Endothelial cell of umbilical vein (primary cell): Measurements from ENCODE around the gene CCR5AS.

Experiments used
- BruUV-seq: library from RNA; stranded (reverse); fragments of 400-500 nt; replicated peaks from 2 replicates; lab custom pipeline; 2021; lab: Mats Ljungman, UMichigan
- CTCF ChIA-PET: fragments of 300-600, 350-600 bp; sonication (Branson Sonifier 250); formaldehyde crosslinking; loops from one replicate; lab custom pipeline; 2021; ENCODE audit warnings: antibody characterized with exemption, inconsistent platforms; lab: Charles Lee
- POLR2A ChIA-PET: fragments of 300-600, 350-600 bp; sonication (Branson Sonifier 250); formaldehyde crosslinking; loops from one replicate; lab custom pipeline; 2021; ENCODE audit warnings: antibody characterized with exemption, inconsistent platforms; lab: Charles Lee
- DNase-seq: peaks from one replicate; pipeline ENCODE4 v3.0.0-alpha.2; 2011; ENCODE audit warnings: low read depth, low spot score
- FAIRE-seq: peaks from 2 replicates; lab custom pipeline; 2011; peaks lifted over from hg19 to GRCh38; lab: Jason Lieb, UNC
- H2AFZ ChIP-seq: 2 replicates; pipeline ENCODE4 v1.6.0; 2012; ENCODE audit warnings: low read depth, low read length, control low read depth, inconsistent platforms
- H3K27ac ChIP-seq: 2 replicates; pipeline ENCODE4 v1.5.1; 2011; ENCODE audit warnings: low read depth, mild to moderate bottlenecking, control low read depth, low read length, moderate library complexity; ENCODE audit not compliant: insufficient read depth
- H3K27me3 ChIP-seq, 2 experiments: 2 replicates each; pipeline versions ENCODE4 v1.6.0 to v1.6.1; 2011; ENCODE audit warnings: low read length in 2 of 2, mixed read lengths in 1 of 2; ENCODE audit not compliant: control insufficient read depth in 2 of 2, insufficient read depth in 2 of 2
- H3K36me3 ChIP-seq, 2 experiments: 2 replicates in 1 of 2; 3 replicates in 1 of 2; pipeline ENCODE4 v1.5.1; 2011; ENCODE audit warnings: low read length in 2 of 2, mild to moderate bottlenecking in 1 of 2, moderate library complexity in 1 of 2; ENCODE audit not compliant: control insufficient read depth in 2 of 2, insufficient read depth in 2 of 2; ENCODE audit errors: extremely low read depth in 1 of 2
- H3K4me1 ChIP-seq: 3 replicates; pipeline ENCODE4 v1.5.1; 2011; ENCODE audit warnings: mild to moderate bottlenecking, low read length; ENCODE audit not compliant: control insufficient read depth, insufficient read depth; ENCODE audit errors: extremely low read depth
- H3K4me2 ChIP-seq: 2 replicates; pipeline ENCODE4 v1.6.1; 2011; ENCODE audit warnings: low read length, control low read depth, mixed read lengths; ENCODE audit not compliant: insufficient read depth
- H3K4me3 ChIP-seq, 3 experiments: fragments of 200-600 bp in 1 of 3; sonication (generic), shearing (Covaris generic) in 1 of 3; replicated peaks in 1 of 3; 2 replicates each; pipeline ENCODE4 v1.5.1; 2011 to 2016; ENCODE audit warnings: control low read depth in 3 of 3, low read length in 3 of 3, mild to moderate bottlenecking in 2 of 3, inconsistent platforms in 1 of 3, low read depth in 1 of 3, moderate library complexity in 1 of 3; ENCODE audit not compliant: insufficient read depth in 1 of 3
- H3K79me2 ChIP-seq: 2 replicates; pipeline ENCODE4 v1.6.0; 2012; ENCODE audit warnings: low read length, inconsistent platforms; ENCODE audit not compliant: control insufficient read depth, insufficient read depth
- H3K9ac ChIP-seq: replicated peaks from 2 replicates; pipeline ENCODE3; 2011; ENCODE audit warnings: low read length, control low read depth; ENCODE audit not compliant: insufficient read depth; ENCODE audit errors: extremely low read depth
- H3K9me1 ChIP-seq: replicated peaks from 3 replicates; pipeline ENCODE4 v1.6.0; 2011; ENCODE audit warnings: mild to moderate bottlenecking, low read length; ENCODE audit not compliant: control insufficient read depth, insufficient read depth; ENCODE audit errors: extremely low read depth
- H3K9me3 ChIP-seq: replicated peaks from 2 replicates; pipeline ENCODE4 v1.5.1; 2012; ENCODE audit warnings: low read length, inconsistent platforms; ENCODE audit not compliant: control insufficient read depth, insufficient read depth
- H4K20me1 ChIP-seq: replicated peaks from 2 replicates; pipeline ENCODE3; 2011; ENCODE audit warnings: mild to moderate bottlenecking, low read length; ENCODE audit not compliant: control insufficient read depth, insufficient read depth; ENCODE audit errors: extremely low read depth
- EZH2 ChIP-seq: IDR thresholded peaks from 2 replicates; pipeline ENCODE4 v1.6.1; 2012; ENCODE audit warnings: borderline replicate concordance, low read depth, mild to moderate bottlenecking, moderate library complexity, low read length, inconsistent platforms; ENCODE audit not compliant: severe bottlenecking
- FOS ChIP-seq: IDR thresholded peaks from 2 replicates; pipeline ENCODE4 v1.6.1; 2011; ENCODE audit warnings: mild to moderate bottlenecking, low read length, moderate library complexity, borderline replicate concordance; ENCODE audit not compliant: insufficient read depth
- GATA2 ChIP-seq: IDR thresholded peaks from 2 replicates; pipeline ENCODE4 v1.7.0; 2011; ENCODE audit warnings: low read depth, mild to moderate bottlenecking, moderate library complexity, mixed read lengths, low read length; ENCODE audit not compliant: insufficient read length, insufficient read depth
- JUN ChIP-seq: IDR thresholded peaks from 2 replicates; pipeline ENCODE4 v1.6.1; 2011; ENCODE audit warnings: borderline replicate concordance, low read depth; ENCODE audit not compliant: insufficient read length, insufficient read depth
- MYC ChIP-seq: IDR thresholded peaks from one replicate; pipeline ENCODE4 v1.6.1; 2011; ENCODE audit warnings: mild to moderate bottlenecking, low read depth, low read length
- POLR2A ChIP-seq: IDR thresholded peaks from 2 replicates; pipeline ENCODE4 v1.6.1; 2012; ENCODE audit warnings: low read depth, mild to moderate bottlenecking, control low read depth, low read length
- POLR2AphosphoS5 ChIP-seq: IDR thresholded peaks from 2 replicates; pipeline ENCODE4 v1.6.1; 2012; ENCODE audit warnings: low read depth, mild to moderate bottlenecking, control low read depth, low read length, moderate library complexity; ENCODE audit not compliant: insufficient read depth
- dilution Hi-C: fragments of 300-500 bp; cut with MboI; formaldehyde crosslinking; loops from one replicate; pipeline ENCODE4 v1.15.0; 2019; ENCODE audit warnings: low sequenced_read_pairs; ENCODE audit not compliant: extremely low pct_ligation_motif_present
- intact Hi-C: fragments of 100-400 bp; cut with micrococcal nuclease; formaldehyde crosslinking; loops from one replicate; pipeline ENCODE4 v1.10.0; 2022
- TF ChIP-seq, protein P1 (sequence below): IDR thresholded peaks from 2 replicates; pipeline ENCODE4 v1.6.1; 2011; ENCODE audit not compliant: insufficient read depth, insufficient read length
- TF ChIP-seq, protein P2 (sequence below), 2 donors: IDR thresholded peaks; 1 replicate in 1 of 2; 2 replicates in 1 of 2; pipeline ENCODE4 v1.5.1; 2011; ENCODE audit warnings: low read length in 2 of 2, mild to moderate bottlenecking in 2 of 2, moderate library complexity in 2 of 2, control low read depth in 1 of 2, inconsistent platforms in 1 of 2, low read depth in 1 of 2; ENCODE audit not compliant: insufficient read depth in 1 of 2; ENCODE audit errors: extremely low read depth in 1 of 2

Gene CCR5AS

DNA sequence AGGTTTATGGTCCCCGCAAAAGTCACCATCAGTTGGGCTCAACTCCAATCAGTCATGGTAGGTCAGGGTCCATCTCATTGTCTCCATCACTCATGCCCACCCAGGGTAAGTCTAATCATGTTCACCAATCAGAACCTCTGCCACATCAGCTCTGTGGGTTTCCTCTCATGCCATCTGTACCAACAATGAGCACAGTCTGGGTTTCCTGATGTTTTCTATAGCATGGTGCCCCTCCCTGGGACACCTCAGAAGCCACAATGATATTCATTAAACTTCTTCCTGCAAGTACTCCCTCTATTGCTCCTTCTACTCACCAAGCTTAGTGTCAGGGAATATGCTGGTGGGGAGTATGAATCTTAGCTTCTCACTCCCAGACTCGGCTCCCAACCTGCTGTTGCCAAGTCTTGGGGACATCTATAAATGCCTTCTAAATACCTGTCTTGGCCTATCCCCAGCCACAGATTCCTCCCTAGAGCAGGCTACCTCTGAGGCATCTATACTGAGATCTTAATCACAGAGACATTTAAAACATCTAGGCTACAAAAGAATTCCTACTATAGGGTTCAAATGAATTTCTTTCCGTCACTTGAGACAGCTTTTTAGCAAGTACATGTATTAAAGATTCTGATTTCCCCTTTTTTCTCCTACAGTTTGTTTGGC lies 57.9 kb downstream of the CCR5AS start:
- Histone ChIP-seq H3K79me2 (no peaks in the 10 kb centered on the region), H3K27me3 (peaks cover 6 to 8% of the 10 kb centered on the region in 2 experiments), H3K9me1 (no peaks in the 10 kb centered on the region), H3K9me3 (no peaks in the 10 kb centered on the region), H2AFZ (no peak overlapping the region), H3K9ac (no peak overlapping the region), H3K27ac (no peak overlapping the region), H3K4me1 (no peaks in the 10 kb centered on the region), H3K36me3 (no peaks in the 10 kb centered on the region), H3K4me3 (no peak overlapping the region), H3K4me2 (no peak overlapping the region), H4K20me1 (no peaks in the 10 kb centered on the region)
- intact Hi-C loops (no loop called here), dilution Hi-C loops (no loop called here)
- no peak for TF ChIP-seq POLR2AphosphoS5
- TF ChIP-seq JUN, result no peak
- no peak for TF ChIP-seq FOS
- TF ChIP-seq POLR2A, result no peak
- TF ChIP-seq MYC, result no peak
- TF ChIP-seq, protein P1, sequence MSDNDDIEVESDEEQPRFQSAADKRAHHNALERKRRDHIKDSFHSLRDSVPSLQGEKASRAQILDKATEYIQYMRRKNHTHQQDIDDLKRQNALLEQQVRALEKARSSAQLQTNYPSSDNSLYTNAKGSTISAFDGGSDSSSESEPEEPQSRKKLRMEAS, result no peak
- TF ChIP-seq, protein P2, sequence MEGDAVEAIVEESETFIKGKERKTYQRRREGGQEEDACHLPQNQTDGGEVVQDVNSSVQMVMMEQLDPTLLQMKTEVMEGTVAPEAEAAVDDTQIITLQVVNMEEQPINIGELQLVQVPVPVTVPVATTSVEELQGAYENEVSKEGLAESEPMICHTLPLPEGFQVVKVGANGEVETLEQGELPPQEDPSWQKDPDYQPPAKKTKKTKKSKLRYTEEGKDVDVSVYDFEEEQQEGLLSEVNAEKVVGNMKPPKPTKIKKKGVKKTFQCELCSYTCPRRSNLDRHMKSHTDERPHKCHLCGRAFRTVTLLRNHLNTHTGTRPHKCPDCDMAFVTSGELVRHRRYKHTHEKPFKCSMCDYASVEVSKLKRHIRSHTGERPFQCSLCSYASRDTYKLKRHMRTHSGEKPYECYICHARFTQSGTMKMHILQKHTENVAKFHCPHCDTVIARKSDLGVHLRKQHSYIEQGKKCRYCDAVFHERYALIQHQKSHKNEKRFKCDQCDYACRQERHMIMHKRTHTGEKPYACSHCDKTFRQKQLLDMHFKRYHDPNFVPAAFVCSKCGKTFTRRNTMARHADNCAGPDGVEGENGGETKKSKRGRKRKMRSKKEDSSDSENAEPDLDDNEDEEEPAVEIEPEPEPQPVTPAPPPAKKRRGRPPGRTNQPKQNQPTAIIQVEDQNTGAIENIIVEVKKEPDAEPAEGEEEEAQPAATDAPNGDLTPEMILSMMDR (IDR thresholded peaks at IDR 0.05; ENCODE audit: extremely low read depth in 1 of 2, insufficient read depth in 1 of 2, low read depth in 1 of 2, low read length in 2 of 2), result no peak
- TF ChIP-seq EZH2, result no peak
- TF ChIP-seq GATA2, result no peak
- BruUV-seq, result no TSS peak
- ChIA-PET POLR2A (no interaction called here), CTCF (interaction anchor here (1.2 kb wide), 1 partner anchor 78 kb away, joined by 3 read pairs; no protein-coding TSS in a partner anchor)
- no peak for FAIRE-seq
- DNase-seq, result no peak
